Stimulated activated naive B cell treated with anti-CD40 and anti-IgM and Interleukin-4, amounts not matched to agents 10 μg/mL and 1 μg/mL and 100 μg/mL, for 72 hours (primary cell): ENCODE results near the gene AGXT.

Experiments
- ATAC-seq, 2 donors: fragments of 150-1000 bp; cut with Tn5 transposase; replicated peaks; 2 replicates each; pipeline ENCODE4 v1.10.0; 2021; ENCODE audit warnings: moderate library complexity in 1 of 2
- DNase-seq: peaks from one replicate; pipeline ENCODE4 v3.0.0; 2021
- H3K27ac Mint-ChIP-seq: one replicate; pipeline ENCODE4 v1.8.0; 2022; ENCODE audit warnings: mild to moderate bottlenecking, mixed read lengths
- H3K27me3 Mint-ChIP-seq, 2 donors: one replicate each; pipeline ENCODE4 v1.8.0; 2022; ENCODE audit warnings: mixed read lengths in 2 of 2
- H3K36me3 Mint-ChIP-seq, 2 donors: one replicate each; pipeline ENCODE4 v1.8.0; 2022; ENCODE audit warnings: mixed read lengths in 2 of 2, mild to moderate bottlenecking in 1 of 2
- H3K4me1 Mint-ChIP-seq, 2 donors: one replicate each; pipeline ENCODE4 v1.8.0; 2022; ENCODE audit warnings: mixed read lengths in 2 of 2, mild to moderate bottlenecking in 1 of 2
- H3K4me3 Mint-ChIP-seq, 2 donors: one replicate each; pipeline ENCODE4 v1.8.0; 2022; ENCODE audit warnings: mild to moderate bottlenecking in 2 of 2, mixed read lengths in 2 of 2, moderate library complexity in 1 of 2
- H3K9me3 Mint-ChIP-seq, 2 donors: one replicate each; pipeline ENCODE4 v1.8.0; 2022; ENCODE audit warnings: mixed read lengths in 2 of 2, mild to moderate bottlenecking in 1 of 2

AGXT gene

DNA sequence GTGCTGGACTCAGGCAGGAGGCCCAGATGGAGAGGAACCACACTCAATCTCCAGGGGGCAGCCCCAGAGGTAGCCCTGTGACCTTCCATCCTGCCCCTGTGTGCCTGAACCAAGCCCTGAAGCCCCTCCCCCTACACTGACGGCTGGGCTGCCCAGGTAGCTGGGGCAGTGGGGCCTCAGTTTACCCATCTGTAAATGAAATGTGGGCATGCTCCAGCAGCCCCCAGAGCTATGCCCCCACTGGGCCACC, 53.3 kb downstream of the AGXT start:
- no peak for DNase-seq
- ATAC-seq, result no peak
- H3K27ac Mint-ChIP-seq, result no peak overlapping the region
- peaks cover 2 to 3% of the 10 kb centered on the region in 2 donors for H3K4me1 Mint-ChIP-seq
- H3K36me3 Mint-ChIP-seq, result no peaks in the 10 kb centered on the region
- no peaks in the 10 kb centered on the region for H3K9me3 Mint-ChIP-seq
- no peak overlapping the region for H3K4me3 Mint-ChIP-seq
- H3K27me3 Mint-ChIP-seq, result peaks cover 3 to 5% of the 10 kb centered on the region in 2 donors

DNA sequence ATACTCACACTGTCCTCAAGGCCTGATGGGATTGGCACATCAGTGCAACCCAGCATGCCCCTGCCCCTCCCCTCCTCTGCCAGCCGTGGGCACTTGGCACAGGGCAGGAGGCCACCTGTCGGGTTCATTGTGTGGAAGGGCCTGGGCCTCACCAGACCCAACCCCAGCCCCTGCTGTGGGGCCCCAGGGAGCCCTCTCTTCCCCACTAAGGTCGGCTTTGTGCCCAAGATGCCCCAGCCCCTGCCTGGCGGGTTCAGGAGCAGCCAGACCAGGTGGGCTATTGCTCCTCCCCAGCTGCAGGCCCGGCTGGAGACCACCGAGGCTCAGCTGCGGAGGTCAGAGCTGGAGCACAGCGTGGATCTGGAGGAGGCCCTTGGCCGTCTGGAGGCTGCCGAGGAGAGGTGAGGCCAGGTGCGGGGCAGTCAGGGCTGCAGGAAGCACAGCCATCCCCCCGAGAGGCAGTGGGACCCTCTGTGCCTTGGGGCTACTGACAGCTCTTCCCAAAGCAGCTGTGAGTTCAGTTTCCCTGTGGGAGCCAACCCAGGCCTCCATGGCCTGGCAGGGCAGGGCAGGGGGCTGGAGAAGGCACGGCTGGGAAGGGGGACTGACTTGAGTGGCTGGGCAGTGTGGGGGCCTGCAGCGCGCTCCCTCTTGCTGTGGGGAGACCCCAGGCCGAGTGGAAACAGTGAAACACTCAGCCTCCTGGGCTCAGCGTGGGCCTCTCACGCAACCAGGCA, 53.8 kb downstream of the AGXT start:
- no peaks in the 10 kb centered on the region for H3K9me3 Mint-ChIP-seq
- no peak for ATAC-seq
- no peaks in the 10 kb centered on the region for H3K4me1 Mint-ChIP-seq
- no peak overlapping the region for H3K4me3 Mint-ChIP-seq
- DNase-seq, result no peak
- no peak overlapping the region for H3K27ac Mint-ChIP-seq
- peaks cover 0 to under 1% of the 10 kb centered on the region in 2 donors for H3K27me3 Mint-ChIP-seq
- no peaks in the 10 kb centered on the region for H3K36me3 Mint-ChIP-seq

DNA sequence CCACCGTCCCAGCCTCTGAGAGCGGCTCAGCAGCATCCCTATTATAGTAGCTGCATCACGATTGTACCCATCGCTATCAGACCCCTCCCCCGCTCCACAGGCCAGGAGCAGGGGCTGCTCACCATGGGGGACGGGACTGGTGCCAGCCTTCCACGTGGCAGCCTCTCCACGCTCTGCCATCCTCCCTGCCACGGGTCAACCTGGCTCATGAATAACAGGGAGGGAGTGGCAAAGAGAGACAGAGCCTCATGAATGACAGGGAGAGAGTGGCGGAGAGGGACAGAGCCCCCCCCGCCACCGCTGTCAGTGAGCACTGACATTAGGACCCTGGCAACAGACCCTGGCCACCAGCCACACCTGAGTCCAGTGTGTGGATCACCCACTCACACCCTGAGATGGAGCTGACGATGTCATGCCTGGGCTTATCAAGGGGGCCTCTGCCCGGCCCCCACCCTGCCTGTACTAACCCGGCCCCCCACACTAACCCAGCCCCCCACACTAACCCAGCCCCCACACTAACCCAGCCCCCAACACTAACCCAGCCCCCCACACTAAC, 54.4 kb downstream of the AGXT start:
- no peaks in the 10 kb centered on the region for H3K9me3 Mint-ChIP-seq
- ATAC-seq, result no peak
- H3K27me3 Mint-ChIP-seq, result peaks cover 0 to under 1% of the 10 kb centered on the region in 2 donors
- no peaks in the 10 kb centered on the region for H3K36me3 Mint-ChIP-seq
- no peak for DNase-seq
- H3K4me1 Mint-ChIP-seq, result no peaks in the 10 kb centered on the region
- no peak overlapping the region for H3K27ac Mint-ChIP-seq
- H3K4me3 Mint-ChIP-seq, result no peak overlapping the region

DNA sequence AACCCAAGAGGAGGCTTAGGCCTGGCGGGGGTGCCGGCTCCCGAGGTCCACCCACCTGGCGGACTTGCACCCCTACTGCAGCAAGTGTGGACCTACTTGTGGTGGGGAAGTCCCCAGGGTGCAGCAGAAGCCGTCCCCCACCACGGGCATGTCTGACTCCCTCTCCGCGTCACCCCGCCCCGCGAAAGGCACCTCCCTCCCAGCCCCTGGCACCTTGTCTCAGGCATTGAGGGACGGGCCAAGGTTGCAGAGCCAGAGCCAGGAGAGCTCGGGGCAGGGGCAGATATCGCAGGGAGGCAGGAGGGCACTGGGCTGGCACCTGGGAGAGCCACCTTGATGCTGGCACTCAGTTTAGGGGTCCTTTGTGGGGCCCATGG, 56.6 kb downstream of the AGXT start:
- H3K27me3 Mint-ChIP-seq, result peaks cover 9 to 12% of the 10 kb centered on the region in 2 donors
- H3K27ac Mint-ChIP-seq, result no peak overlapping the region
- no peak overlapping the region for H3K4me3 Mint-ChIP-seq
- no peaks in the 10 kb centered on the region for H3K4me1 Mint-ChIP-seq
- no peaks in the 10 kb centered on the region for H3K9me3 Mint-ChIP-seq
- ATAC-seq (no peak), DNase-seq (no peak)
- no peaks in the 10 kb centered on the region for H3K36me3 Mint-ChIP-seq

DNA sequence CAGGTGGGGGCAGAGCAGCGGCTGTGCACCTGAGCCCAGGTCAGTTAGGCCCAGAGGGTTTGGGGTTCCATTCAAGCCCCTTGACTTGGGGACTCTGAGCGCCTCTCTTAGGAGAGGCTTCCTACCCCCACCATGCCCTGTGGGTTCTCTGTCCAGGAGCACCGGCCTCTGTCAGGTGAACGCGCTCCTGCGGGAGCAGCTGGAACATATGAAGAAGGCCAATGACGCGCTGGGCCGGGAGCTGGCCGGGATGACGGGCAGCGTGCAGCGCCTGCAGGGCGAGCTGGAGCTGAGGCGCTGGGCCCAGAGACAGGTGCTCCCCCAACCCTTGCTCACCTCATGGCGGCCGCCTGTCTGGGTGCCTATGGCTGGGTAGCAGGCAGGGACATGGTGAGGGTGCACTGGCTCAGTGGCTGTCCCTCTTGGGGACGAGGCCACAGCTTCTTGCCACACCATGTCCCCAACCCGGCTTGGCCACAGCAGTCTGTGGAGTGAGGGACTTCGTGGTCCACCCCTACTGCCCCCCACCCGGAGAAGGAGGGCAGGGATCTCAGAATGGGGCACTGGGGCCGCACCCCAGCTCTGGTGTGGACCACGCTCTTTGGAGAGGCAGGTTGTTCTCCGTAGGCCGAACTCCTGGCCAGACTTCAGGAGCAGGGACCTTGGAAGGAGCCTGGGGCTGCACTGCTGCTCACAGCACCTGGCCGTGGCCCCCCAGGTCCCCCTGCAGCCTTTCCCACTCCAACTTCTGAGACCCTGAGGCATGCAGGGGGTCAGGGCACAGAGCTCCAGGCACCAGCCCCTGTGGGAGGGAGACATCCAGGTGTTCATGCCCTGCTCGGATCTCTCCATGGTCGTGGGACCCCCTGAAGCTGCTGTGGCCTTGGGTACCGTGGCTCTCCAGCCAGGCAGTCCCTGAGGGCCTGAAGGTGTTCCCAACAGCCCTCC, 57.2 kb downstream of the AGXT start:
- peak in 1 of 2 donors; percentile 16 for ATAC-seq
- Mint-ChIP-seq H3K9me3 (no peaks in the 10 kb centered on the region), H3K27ac (no peak overlapping the region), H3K27me3 (peaks cover 9 to 12% of the 10 kb centered on the region in 2 donors), H3K36me3 (no peaks in the 10 kb centered on the region), H3K4me3 (no peak overlapping the region), H3K4me1 (no peaks in the 10 kb centered on the region)
- no peak for DNase-seq

DNA sequence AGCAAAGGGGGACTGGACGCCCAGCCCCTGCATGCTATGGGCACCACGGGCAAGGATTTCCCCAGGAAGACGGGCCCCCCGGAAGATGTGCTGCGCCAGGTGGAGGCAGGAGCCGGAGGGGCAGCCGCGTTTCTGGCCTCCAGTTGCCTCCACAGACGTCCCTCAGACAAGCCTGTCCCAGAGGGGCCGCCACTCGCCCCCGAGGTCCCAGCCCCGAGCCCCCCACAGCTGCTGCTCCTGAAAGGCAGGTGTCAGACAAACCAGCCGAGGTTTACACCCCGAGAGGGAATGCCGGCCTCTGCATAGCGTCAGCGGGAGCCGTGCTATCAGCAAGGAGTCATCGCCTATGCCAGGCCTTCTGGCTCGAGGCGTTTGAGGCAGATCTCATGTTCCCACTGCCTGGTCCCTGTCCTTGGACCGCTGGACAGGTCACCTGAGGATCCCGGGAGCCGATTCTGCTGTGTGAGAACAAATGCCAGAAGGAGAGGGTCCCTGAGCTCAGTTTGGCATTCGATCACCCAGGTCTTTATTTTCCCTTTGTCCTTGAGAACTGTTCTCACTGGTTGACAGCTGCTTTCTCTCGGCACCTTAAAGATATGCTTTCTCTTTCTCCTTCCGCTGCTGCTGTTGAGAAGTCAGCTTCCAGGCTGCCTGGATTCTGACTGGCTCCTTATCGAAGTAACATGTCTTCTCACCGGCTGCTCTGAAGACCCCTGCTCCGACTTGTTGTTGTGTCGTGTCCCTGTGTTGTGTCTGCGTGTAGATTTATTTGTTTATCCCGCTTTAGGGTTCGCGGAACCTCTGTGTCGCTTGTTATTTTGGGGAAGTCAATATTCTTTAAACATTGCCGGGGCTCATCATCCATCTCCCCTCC, 58.1 kb downstream of the AGXT start:
- no peaks in the 10 kb centered on the region for H3K9me3 Mint-ChIP-seq
- H3K27me3 Mint-ChIP-seq, result peaks cover 9 to 12% of the 10 kb centered on the region in 2 donors
- no peak overlapping the region for H3K4me3 Mint-ChIP-seq
- no peaks in the 10 kb centered on the region for H3K36me3 Mint-ChIP-seq
- no peaks in the 10 kb centered on the region for H3K4me1 Mint-ChIP-seq
- ATAC-seq (no peak), DNase-seq (no peak)
- no peak overlapping the region for H3K27ac Mint-ChIP-seq

DNA sequence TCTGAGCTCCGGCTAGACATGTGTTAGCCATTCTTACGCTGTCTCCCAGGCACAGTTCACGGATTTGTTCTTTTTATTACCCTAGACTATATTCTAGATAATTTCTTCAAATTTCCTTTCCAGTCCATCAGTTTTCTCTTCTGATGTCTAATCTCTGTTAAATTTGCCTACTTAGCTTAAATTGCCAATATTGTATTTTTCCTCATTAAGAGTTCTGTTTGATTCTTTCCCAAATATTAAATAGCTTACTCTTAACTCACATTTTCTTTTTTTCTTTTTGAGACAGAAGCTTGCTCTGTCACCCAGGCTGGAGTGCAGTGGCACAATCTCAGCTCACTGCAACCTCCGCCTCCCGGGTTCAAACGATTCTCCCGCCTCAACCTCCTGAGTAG, 58.8 kb downstream of the AGXT start:
- no peak for DNase-seq
- no peaks in the 10 kb centered on the region for H3K9me3 Mint-ChIP-seq
- peaks cover 9 to 12% of the 10 kb centered on the region in 2 donors for H3K27me3 Mint-ChIP-seq
- H3K4me3 Mint-ChIP-seq, result no peak overlapping the region
- H3K36me3 Mint-ChIP-seq, result no peaks in the 10 kb centered on the region
- H3K4me1 Mint-ChIP-seq, result no peaks in the 10 kb centered on the region
- no peak for ATAC-seq
- H3K27ac Mint-ChIP-seq, result no peak overlapping the region

DNA sequence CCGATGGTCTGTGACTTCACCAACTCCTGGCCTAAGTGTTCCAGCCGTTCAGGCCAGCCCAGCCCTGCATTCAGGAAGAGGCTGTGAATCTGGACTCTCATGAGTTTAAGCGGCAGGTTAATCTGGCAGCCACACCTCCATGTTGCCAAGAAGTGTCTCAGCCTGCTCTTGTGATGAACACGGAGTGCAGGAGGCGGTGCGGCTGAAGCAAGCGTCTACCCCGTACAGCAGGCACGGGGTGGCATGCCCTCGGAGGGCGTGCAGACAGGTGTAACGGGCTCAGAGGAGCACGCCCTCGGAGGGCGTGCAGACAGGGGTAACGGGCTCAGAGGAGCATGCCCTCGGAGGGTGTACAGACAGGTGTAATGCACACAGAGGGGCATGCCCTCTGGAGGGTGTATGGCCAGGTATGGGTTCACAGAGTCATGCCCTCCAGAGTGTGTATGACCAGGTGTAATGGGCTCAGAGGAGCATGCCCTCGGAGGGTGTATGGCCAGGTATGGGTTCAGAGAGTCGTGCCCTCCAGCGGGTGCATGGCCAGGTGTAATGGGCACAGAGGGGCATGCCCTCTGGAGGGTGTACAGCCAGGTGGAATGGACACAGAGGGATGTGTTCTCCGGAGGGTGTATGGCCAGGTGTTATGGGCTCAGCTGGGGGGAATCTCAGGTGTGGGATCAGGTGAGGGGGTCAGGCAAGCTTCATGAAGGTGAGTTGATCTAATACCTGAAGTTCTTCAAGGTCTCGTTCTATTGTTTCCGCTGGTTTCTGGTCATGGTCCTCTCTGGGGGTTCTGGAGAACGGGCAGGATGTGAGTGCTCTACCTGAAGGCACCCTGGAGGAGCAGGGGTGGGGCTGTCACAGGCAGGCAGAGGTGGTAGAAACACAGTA, 60.1 kb downstream of the AGXT start:
- ATAC-seq (no peak), DNase-seq (no peak)
- H3K27ac Mint-ChIP-seq, result no peak overlapping the region
- no peak overlapping the region for H3K4me3 Mint-ChIP-seq
- peaks cover 9 to 12% of the 10 kb centered on the region in 2 donors for H3K27me3 Mint-ChIP-seq
- H3K36me3 Mint-ChIP-seq, result no peaks in the 10 kb centered on the region
- no peaks in the 10 kb centered on the region for H3K9me3 Mint-ChIP-seq
- no peaks in the 10 kb centered on the region for H3K4me1 Mint-ChIP-seq

DNA sequence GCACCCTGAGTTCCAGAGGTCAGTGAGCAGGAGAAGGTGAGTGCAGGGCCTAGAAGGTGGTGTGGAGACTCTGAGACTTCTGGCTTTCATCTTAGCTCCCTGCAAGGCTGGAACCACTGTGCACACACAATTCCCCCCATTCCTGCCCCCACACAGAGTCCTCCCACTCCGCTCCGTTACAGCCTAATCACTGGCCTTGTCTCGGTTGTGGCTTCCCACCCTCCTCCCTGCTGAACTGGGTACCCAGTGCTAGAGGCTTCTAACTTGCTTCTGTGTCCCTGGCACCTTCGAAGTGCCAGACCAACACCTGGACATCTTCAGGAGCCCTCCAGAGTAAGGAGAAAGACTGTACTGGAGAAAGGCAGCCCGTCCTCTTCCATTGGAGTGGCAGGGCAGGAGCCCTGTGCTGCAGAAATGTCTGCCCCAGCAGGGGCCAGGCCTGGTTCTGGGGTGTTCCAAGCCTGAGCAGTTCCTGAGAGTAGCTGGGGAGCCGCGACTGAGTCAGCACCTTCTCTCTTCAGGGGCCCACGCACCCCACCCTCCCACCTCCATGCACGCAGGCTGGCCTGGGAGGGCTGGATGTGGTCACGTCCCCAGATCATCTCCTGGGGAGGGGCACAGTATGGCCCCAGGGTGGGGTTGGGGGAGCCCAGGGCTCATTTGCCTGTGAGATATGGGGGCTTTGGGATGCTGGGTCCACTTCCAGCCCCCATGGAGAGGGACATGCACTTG, 60.9 kb downstream of the AGXT start:
- Mint-ChIP-seq H3K27me3 (peaks cover 9 to 14% of the 10 kb centered on the region in 2 donors), H3K4me3 (no peak overlapping the region), H3K27ac (no peak overlapping the region), H3K36me3 (no peaks in the 10 kb centered on the region), H3K4me1 (no peaks in the 10 kb centered on the region), H3K9me3 (no peaks in the 10 kb centered on the region)
- DNase-seq (no peak), ATAC-seq (no peak)
